Stimulated activated CD8-positive, alpha-beta memory T cell treated with anti-CD3 and anti-CD28 coated beads, Interleukin-15, amount 100 ng/mL, for 24 hours (primary cell): ENCODE data around the gene MGAT2.
"Not testable (repeated sequence)": the region's sequence is repeated elsewhere in the genome, so short reads cannot be mapped to it uniquely, and the experiment has no call there.

Experiments
- DNase-seq: peaks from one replicate; pipeline ENCODE4 v3.0.0-alpha.2; 2020; ENCODE audit warnings: low read depth

The MGAT2 gene

GRCh38 chr14:49620182-49621113 is at the start of gene MGAT2, which contains the start of gene RPL36AL:
TSS of gene MGAT2 (plus strand) at chr14:49620799. CDS start at chr14:49621269, 470 bp downstream.
TSS of gene RPL36AL (minus strand) at chr14:49620626. CDS start at chr14:49619104, 1,522 bp downstream.
- peak; percentile 81 for DNase-seq

GRCh38 chr14:49574038-49574437 is 46.6 kb upstream of the MGAT2 start:
- no peak for DNase-seq

- no peak for DNase-seq
Measured at GRCh38 chr14:49578141-49578540, 42.5 kb upstream of the MGAT2 start.

GRCh38 chr14:49579841-49580240 is 40.8 kb upstream of the MGAT2 start:
- DNase-seq = no peak

GRCh38 chr14:49581209-49582112 is 39.1 kb upstream of the MGAT2 start:
- DNase-seq = no peak

- DNase-seq = no peak
Measured at GRCh38 chr14:49582113-49582977, 38.3 kb upstream of the MGAT2 start.

GRCh38 chr14:49583629-49584028 is 37.0 kb upstream of the MGAT2 start:
- no peak for DNase-seq

- DNase-seq = no peak
Measured at GRCh38 chr14:49584058-49584457, 36.5 kb upstream of the MGAT2 start.

GRCh38 chr14:49584981-49585640 is 35.5 kb upstream of the MGAT2 start:
- not testable (repeated sequence) for DNase-seq

GRCh38 chr14:49585803-49586672 is 34.6 kb upstream of the MGAT2 start, which contains the start of gene RPS29:
TSS of gene RPS29 (minus strand) at chr14:49586380. CDS start at chr14:49586346, 34 bp downstream.
- peak; percentile 99 for DNase-seq

- no peak for DNase-seq
Measured at GRCh38 chr14:49586673-49587460, 33.7 kb upstream of the MGAT2 start.

GRCh38 chr14:49589387-49589786 is 31.2 kb upstream of the MGAT2 start:
- DNase-seq = no peak

- no peak for DNase-seq
Measured at GRCh38 chr14:49593016-49593415, 27.6 kb upstream of the MGAT2 start.

GRCh38 chr14:49594347-49595091 is 26.1 kb upstream of the MGAT2 start:
- no peak for DNase-seq

- no peak for DNase-seq
Measured at GRCh38 chr14:49598189-49598484, 22.5 kb upstream of the MGAT2 start.

GRCh38 chr14:49598485-49599300 is 21.9 kb upstream of the MGAT2 start, which contains the start of gene LRR1:
TSS of gene LRR1 (plus strand) at chr14:49598940. CDS start at chr14:49599021, 81 bp downstream.
- peak; percentile 68 for DNase-seq

GRCh38 chr14:49607583-49607982 is 13.0 kb upstream of the MGAT2 start:
- DNase-seq = no peak

- no peak for DNase-seq
Measured at GRCh38 chr14:49612251-49612650, 8.3 kb upstream of the MGAT2 start.
